ENCODE data around the gene MBNL2.
A peak's percentile ranks its signal among the peaks of the same experiment; 100 is the strongest.

MBNL2 gene

DNA sequence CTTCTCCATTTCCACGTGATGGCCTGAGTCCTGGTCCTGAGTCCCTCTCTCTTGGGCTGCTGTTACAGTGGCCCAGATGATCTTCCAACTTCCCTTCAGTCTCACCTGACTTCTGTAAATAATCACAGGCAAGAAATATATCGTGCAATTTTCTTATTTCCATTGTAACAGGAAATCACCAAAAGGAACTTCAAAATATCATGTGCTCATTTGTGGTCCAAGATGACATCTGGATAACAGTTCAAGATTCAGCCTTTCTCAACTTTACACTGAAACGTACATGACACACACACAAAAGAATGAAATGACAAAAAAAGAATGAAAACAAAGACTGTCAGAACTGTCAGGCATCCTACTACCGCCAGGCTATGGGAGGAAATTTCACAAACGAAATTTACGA is 189.9 kb downstream of the MBNL2 start:
- H3K27ac ChIP-seq (ENCODE audit: low read length), result no peak overlapping the region
- peaks cover 8% of the 10 kb centered on the region for H3K4me1 ChIP-seq (ENCODE audit: insufficient read depth, low read length)
- H3K9ac ChIP-seq (ENCODE audit: low read depth, low read length), result no peak overlapping the region
- no peaks in the 10 kb centered on the region for H3K27me3 ChIP-seq (ENCODE audit: insufficient read depth, low read length)
- H3K4me3 ChIP-seq (ENCODE audit: low read length), result no peak overlapping the region
- no peaks in the 10 kb centered on the region for H3K36me3 ChIP-seq (ENCODE audit: insufficient read depth, low read depth, low read length)
- no peaks in the 10 kb centered on the region for H3K9me3 ChIP-seq (ENCODE audit: insufficient read depth, low read depth, low read length)

DNA sequence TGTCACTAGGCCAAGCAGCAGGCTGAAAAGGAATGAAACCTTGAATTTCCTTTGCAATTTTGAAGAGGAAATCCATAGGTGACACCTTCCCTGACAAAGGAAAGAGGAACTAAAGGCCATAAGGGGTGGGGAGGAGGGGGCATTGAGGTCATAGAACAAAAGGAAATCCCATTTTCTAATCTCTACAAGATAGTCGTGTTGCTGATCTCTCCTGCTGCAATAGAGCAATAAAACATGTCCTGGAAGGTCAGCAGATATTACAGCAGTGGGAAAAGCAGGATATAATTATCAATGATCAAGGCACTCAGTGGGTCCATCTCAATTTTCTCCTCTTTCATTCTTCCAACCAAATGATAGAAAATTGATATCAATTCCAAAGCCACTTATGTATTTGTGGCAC is 191.6 kb downstream of the MBNL2 start:
- H3K4me1 ChIP-seq (ENCODE audit: insufficient read depth, low read length), result peaks cover 8% of the 10 kb centered on the region
- no peak overlapping the region for H3K27ac ChIP-seq (ENCODE audit: low read length)
- no peak overlapping the region for H3K4me3 ChIP-seq (ENCODE audit: low read length)
- H3K36me3 ChIP-seq (ENCODE audit: insufficient read depth, low read depth, low read length), result no peaks in the 10 kb centered on the region
- H3K9me3 ChIP-seq (ENCODE audit: insufficient read depth, low read depth, low read length), result no peaks in the 10 kb centered on the region
- H3K9ac ChIP-seq (ENCODE audit: low read depth, low read length), result no peak overlapping the region
- H3K27me3 ChIP-seq (ENCODE audit: insufficient read depth, low read length), result no peaks in the 10 kb centered on the region

DNA sequence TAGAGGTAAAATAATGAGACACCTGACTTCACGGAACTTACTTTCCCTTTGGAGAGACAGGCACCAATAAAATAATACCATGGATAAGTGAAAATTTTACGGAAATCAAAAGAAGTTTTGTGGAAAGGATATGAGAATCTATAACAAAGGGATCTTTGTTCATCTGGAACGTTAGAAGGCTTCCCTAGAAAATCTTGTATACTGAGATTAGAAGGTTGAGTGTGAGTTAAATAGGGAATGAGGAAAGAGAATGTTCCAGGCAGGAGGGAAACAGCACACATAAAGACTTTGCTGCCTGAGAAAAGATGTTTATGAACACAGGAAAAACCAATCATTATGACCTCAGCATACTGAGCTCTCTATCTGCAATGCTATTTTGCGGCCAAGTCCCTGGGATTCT is 192.3 kb downstream of the MBNL2 start:
- Histone ChIP-seq H3K4me3 (ENCODE audit: low read length) (no peak overlapping the region), H3K27ac (ENCODE audit: low read length) (no peak overlapping the region), H3K27me3 (ENCODE audit: insufficient read depth, low read length) (no peaks in the 10 kb centered on the region), H3K9ac (ENCODE audit: low read depth, low read length) (no peak overlapping the region), H3K36me3 (ENCODE audit: insufficient read depth, low read depth, low read length) (no peaks in the 10 kb centered on the region), H3K4me1 (ENCODE audit: insufficient read depth, low read length) (peaks cover 8% of the 10 kb centered on the region), H3K9me3 (ENCODE audit: insufficient read depth, low read depth, low read length) (no peaks in the 10 kb centered on the region)

DNA sequence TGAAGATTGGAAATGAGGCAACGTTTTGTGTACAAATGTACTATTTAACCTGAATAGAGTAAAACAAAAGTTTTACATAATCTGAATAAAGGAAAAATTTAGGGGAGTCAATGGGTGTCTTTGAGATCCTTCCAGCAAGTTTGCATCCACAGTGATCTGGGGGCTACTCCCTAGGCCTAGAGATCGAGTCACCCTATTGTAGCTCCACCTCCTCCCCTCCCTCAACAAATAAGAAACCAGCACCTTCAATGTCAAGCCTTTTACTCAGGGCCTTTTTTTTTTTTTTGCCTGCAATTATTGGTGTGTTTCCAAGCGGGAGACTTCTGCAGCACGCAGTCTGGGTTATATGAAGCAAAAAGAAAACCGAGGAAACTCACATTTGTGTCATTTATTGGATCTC is 195.6 kb downstream of the MBNL2 start:
- H3K4me3 ChIP-seq (ENCODE audit: low read length), result no peak overlapping the region
- no peaks in the 10 kb centered on the region for H3K27me3 ChIP-seq (ENCODE audit: insufficient read depth, low read length)
- no peaks in the 10 kb centered on the region for H3K9me3 ChIP-seq (ENCODE audit: insufficient read depth, low read depth, low read length)
- H3K9ac ChIP-seq (ENCODE audit: low read depth, low read length), result no peak overlapping the region
- H3K36me3 ChIP-seq (ENCODE audit: insufficient read depth, low read depth, low read length), result no peaks in the 10 kb centered on the region
- no peak overlapping the region for H3K27ac ChIP-seq (ENCODE audit: low read length)
- H3K4me1 ChIP-seq (ENCODE audit: insufficient read depth, low read length), result peaks cover 8% of the 10 kb centered on the region

DNA sequence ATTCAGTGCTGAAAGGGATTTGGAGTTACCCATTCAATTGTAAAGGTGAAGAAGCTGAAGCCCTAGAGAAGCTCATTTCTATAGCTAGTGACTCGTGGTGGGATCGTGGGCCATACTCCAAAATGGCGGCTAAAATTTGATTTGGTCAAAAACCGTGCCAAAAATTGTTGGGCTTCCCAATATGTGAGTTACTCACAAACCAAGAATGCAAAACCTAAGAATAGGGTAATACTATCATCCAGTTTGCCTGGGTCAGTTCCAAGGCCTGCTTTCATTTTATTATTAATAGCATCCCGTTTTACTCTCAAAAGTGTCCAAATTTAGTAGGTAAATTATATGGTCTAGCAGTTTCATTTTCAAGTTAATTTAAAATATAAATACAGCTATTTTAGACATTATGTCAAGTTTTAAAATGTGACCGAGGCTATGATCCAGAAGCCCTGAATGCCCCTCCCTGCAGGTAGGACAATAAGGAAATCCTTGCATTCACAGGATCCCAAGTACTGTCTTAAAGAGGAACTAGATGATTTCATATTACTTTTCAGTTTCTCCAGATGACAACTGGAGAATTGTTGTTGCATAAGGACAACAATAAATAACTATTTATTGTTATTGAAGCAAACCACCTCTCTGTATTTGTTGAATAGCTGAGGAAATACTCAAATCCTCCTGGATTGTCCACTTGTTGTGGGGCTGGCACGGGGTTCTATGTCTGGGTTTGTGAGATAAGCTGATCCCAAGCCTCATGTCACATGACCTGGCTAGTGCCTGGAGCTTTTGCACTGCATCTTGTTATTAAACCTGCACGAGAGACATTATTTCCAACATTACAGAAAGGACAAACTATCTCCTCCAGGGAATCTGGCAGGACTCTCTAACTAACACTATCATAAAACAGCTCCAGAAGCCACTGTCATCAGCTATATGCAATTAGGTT is 200.3 kb downstream of the MBNL2 start:
- Histone ChIP-seq H3K27me3 (ENCODE audit: insufficient read depth, low read length) (no peaks in the 10 kb centered on the region), H3K36me3 (ENCODE audit: insufficient read depth, low read depth, low read length) (no peaks in the 10 kb centered on the region), H3K9ac (ENCODE audit: low read depth, low read length) (no peak overlapping the region), H3K4me3 (ENCODE audit: low read length) (no peak overlapping the region), H3K9me3 (ENCODE audit: insufficient read depth, low read depth, low read length) (no peaks in the 10 kb centered on the region), H3K27ac (ENCODE audit: low read length) (no peak overlapping the region), H3K4me1 (ENCODE audit: insufficient read depth, low read length) (no peaks in the 10 kb centered on the region)

DNA sequence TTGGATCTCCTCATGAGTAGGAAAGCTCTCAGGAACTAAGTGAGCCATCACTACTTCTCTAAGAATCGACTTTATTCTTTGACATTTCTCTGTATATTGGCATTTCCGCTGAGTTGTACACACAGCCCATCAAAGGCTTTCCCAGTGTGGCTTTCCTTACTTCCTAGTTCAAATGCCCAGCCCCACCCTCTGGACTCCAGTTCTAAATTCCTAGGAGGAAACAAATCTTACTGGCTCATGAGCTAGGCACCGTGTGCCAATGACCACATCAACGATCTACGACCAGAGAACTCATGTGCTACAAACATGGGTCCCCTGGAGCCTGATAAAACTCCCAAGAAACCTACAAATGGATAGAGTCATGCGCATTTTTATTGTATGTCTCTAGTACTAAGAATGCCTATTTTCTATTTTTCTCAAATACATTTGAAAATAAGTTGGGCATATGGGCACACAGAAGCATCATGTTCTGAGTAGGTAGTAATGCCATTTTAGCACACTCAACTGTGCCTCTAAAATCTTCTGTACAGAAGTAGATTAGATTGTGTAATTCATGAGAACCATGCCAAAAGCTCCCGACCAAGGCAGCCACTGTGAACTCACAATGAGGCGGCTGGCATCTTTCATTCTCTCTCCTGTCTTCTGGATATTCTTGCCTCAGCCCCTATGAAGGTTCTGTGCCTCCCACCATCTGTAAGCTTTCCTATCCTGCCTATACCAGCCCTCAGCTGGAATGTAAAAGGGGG is 201.3 kb downstream of the MBNL2 start:
- Histone ChIP-seq H3K4me3 (ENCODE audit: low read length) (no peak overlapping the region), H3K4me1 (ENCODE audit: insufficient read depth, low read length) (peaks cover 8% of the 10 kb centered on the region; the same call in 1 of the 2 replicates), H3K36me3 (ENCODE audit: insufficient read depth, low read depth, low read length) (no peaks in the 10 kb centered on the region), H3K27ac (ENCODE audit: low read length) (no peak overlapping the region), H3K9ac (ENCODE audit: low read depth, low read length) (no peak overlapping the region), H3K9me3 (ENCODE audit: insufficient read depth, low read depth, low read length) (no peaks in the 10 kb centered on the region), H3K27me3 (ENCODE audit: insufficient read depth, low read length) (no peaks in the 10 kb centered on the region)

GRCh38 chr13:97425590-97425989 is 203.5 kb downstream of the MBNL2 start:
- Histone ChIP-seq H3K36me3 (ENCODE audit: insufficient read depth, low read depth, low read length) (no peaks in the 10 kb centered on the region), H3K27me3 (ENCODE audit: insufficient read depth, low read length) (no peaks in the 10 kb centered on the region), H3K4me1 (ENCODE audit: insufficient read depth, low read length) (peaks cover 11% of the 10 kb centered on the region; the same call in 1 of the 2 replicates), H3K27ac (ENCODE audit: low read length) (no peak overlapping the region), H3K9me3 (ENCODE audit: insufficient read depth, low read depth, low read length) (no peaks in the 10 kb centered on the region), H3K9ac (ENCODE audit: low read depth, low read length) (no peak overlapping the region), H3K4me3 (ENCODE audit: low read length) (no peak overlapping the region)

GRCh38 chr13:97426695-97427094 is 204.6 kb downstream of the MBNL2 start:
- no peak overlapping the region for H3K9ac ChIP-seq (ENCODE audit: low read depth, low read length)
- H3K9me3 ChIP-seq (ENCODE audit: insufficient read depth, low read depth, low read length), result no peaks in the 10 kb centered on the region
- no peak overlapping the region for H3K27ac ChIP-seq (ENCODE audit: low read length)
- H3K27me3 ChIP-seq (ENCODE audit: insufficient read depth, low read length), result no peaks in the 10 kb centered on the region
- H3K4me3 ChIP-seq (ENCODE audit: low read length), result no peak overlapping the region
- no peaks in the 10 kb centered on the region for H3K36me3 ChIP-seq (ENCODE audit: insufficient read depth, low read depth, low read length)
- peaks cover 11% of the 10 kb centered on the region; the same call in 1 of the 2 replicates for H3K4me1 ChIP-seq (ENCODE audit: insufficient read depth, low read length)

DNA sequence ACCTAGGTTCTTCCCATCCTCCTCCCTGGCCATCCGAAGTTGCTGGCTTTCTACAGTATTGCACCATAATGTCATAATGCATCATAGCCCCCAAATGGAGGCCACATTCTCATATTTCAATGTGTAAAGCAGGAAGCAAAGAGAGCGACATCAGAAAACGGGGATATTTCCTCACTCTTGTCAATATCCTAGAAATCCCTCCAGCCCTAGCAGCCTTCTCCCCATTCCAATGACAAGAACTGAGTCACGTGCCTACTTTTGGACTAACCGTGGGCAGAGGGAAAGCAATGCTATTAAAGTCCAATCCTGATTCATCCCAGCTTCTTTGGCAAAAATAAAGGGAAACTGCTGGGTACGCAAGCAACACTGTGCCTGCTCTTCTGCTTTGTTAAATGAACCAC is 207.5 kb downstream of the MBNL2 start:
- Histone ChIP-seq H3K36me3 (ENCODE audit: insufficient read depth, low read depth, low read length) (no peaks in the 10 kb centered on the region), H3K27me3 (ENCODE audit: insufficient read depth, low read length) (no peaks in the 10 kb centered on the region), H3K27ac (ENCODE audit: low read length) (no peak overlapping the region), H3K9me3 (ENCODE audit: insufficient read depth, low read depth, low read length) (no peaks in the 10 kb centered on the region), H3K4me1 (ENCODE audit: insufficient read depth, low read length) (peaks cover 11% of the 10 kb centered on the region; the same call in 1 of the 2 replicates), H3K9ac (ENCODE audit: low read depth, low read length) (peak overlapping the region; percentile 33; the same call in 1 of the 2 replicates), H3K4me3 (ENCODE audit: low read length) (no peak overlapping the region)

- H3K36me3 ChIP-seq (ENCODE audit: insufficient read depth, low read depth, low read length), result no peaks in the 10 kb centered on the region
- H3K27ac ChIP-seq (ENCODE audit: low read length), result no peak overlapping the region
- no peak overlapping the region for H3K4me3 ChIP-seq (ENCODE audit: low read length)
- H3K9ac ChIP-seq (ENCODE audit: low read depth, low read length), result no peak overlapping the region
- no peaks in the 10 kb centered on the region for H3K27me3 ChIP-seq (ENCODE audit: insufficient read depth, low read length)
- H3K9me3 ChIP-seq (ENCODE audit: insufficient read depth, low read depth, low read length), result no peaks in the 10 kb centered on the region
- peaks cover 11% of the 10 kb centered on the region; the same call in 1 of the 2 replicates for H3K4me1 ChIP-seq (ENCODE audit: insufficient read depth, low read length)
Observed at GRCh38 chr13:97430296-97430695, 208.2 kb downstream of the MBNL2 start.

DNA sequence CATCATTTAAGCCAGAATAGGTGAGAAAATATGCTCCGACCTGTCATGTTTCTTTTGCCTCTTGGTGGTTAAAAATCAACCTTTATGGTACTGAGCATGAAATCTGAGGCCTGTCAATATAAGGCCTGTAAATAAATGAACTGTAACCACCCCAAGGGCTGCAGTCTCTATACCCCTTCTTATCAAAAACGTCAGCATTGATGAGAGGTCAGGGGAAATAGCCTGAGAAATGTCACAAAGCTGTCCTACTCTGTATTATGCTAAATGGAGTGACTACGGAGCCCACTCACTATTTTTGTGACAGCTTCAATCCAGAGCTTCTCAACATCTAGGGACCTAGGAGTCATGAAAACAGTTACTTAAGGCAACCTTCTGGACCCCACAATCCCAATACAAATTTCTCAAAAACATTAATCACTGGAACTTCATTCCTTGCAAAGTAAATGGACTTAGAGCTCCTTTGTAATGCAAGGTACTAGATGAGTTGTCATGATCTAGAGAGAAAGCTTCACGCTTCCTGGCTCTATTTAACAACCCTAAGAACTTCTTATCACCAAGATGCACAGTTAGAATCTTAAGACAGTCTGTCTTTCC is 209.1 kb downstream of the MBNL2 start:
- peaks cover 16% of the 10 kb centered on the region; the same call in 1 of the 2 replicates for H3K4me1 ChIP-seq (ENCODE audit: insufficient read depth, low read length)
- H3K9me3 ChIP-seq (ENCODE audit: insufficient read depth, low read depth, low read length), result no peaks in the 10 kb centered on the region
- no peak overlapping the region for H3K27ac ChIP-seq (ENCODE audit: low read length)
- H3K4me3 ChIP-seq (ENCODE audit: low read length), result peak overlapping the region; percentile 100; the same call in 1 of the 2 replicates
- no peak overlapping the region for H3K9ac ChIP-seq (ENCODE audit: low read depth, low read length)
- no peaks in the 10 kb centered on the region for H3K27me3 ChIP-seq (ENCODE audit: insufficient read depth, low read length)
- H3K36me3 ChIP-seq (ENCODE audit: insufficient read depth, low read depth, low read length), result peaks cover 2% of the 10 kb centered on the region; the same call in 1 of the 2 replicates

Measured in iPS-20b (cell line).